Liver (tissue), 3 donors: ENCODE results near the gene SNUPN.

Experiments
- CTCF ChIP-seq: fragments of 150-350 bp; IDR thresholded peaks from 2 replicates; pipeline ENCODE4 v1.5.1; 2017; ENCODE audit warnings: improper control_type of control experiment, low read depth, low read length; ENCODE audit not compliant: missing input control
- FOXA1 ChIP-seq: IDR thresholded peaks from 2 replicates; pipeline ENCODE4 v1.6.1; 2016; ENCODE audit warnings: antibody characterized with exemption
- GABPA ChIP-seq, 2 donors: IDR thresholded peaks in 1 of 2; conservative IDR thresholded peaks in 1 of 2; 2 replicates each; pipeline ENCODE4 v1.6.1; 2016; ENCODE audit warnings: antibody characterized with exemption in 2 of 2, mild to moderate bottlenecking in 1 of 2, moderate library complexity in 1 of 2
- NR2F2 ChIP-seq: IDR thresholded peaks from 2 replicates; pipeline ENCODE4 v1.6.1; 2016; ENCODE audit warnings: antibody characterized with exemption
- RAD21 ChIP-seq, 2 donors: IDR thresholded peaks; 2 replicates each; pipeline ENCODE4 v1.6.1; 2016; ENCODE audit warnings: antibody characterized with exemption in 2 of 2, mild to moderate bottlenecking in 2 of 2
- RXRA ChIP-seq, 2 donors: IDR thresholded peaks; 2 replicates each; pipeline ENCODE4 v1.6.1; 2017 to 2018; ENCODE audit warnings: antibody characterized with exemption in 2 of 2, mild to moderate bottlenecking in 1 of 2
- SP1 ChIP-seq: IDR thresholded peaks from 2 replicates; pipeline ENCODE4 v1.6.1; 2018; ENCODE audit warnings: antibody characterized with exemption, mild to moderate bottlenecking
- TAF1 ChIP-seq: conservative IDR thresholded peaks from 2 replicates; pipeline ENCODE4 v1.6.1; 2016; ENCODE audit warnings: antibody characterized with exemption, mild to moderate bottlenecking
- TF ChIP-seq, protein P1 (sequence below): IDR thresholded peaks from 2 replicates; pipeline ENCODE4 v1.6.1; 2016; ENCODE audit warnings: antibody characterized with exemption, mild to moderate bottlenecking
- TF ChIP-seq, protein P2 (sequence below): IDR thresholded peaks from 2 replicates; pipeline ENCODE4 v1.6.1; 2016; ENCODE audit warnings: antibody characterized with exemption
- donor health status: healthy.
- donor health status: healthy.

- TF ChIP-seq TAF1 (no peak), CTCF (no peak), GABPA (IDR thresholded peaks at IDR 0.05 in 1 of 2, conservative IDR thresholded peaks at IDR 0.05 in 1 of 2) (no peak), RXRA (IDR thresholded peaks at IDR 0.05) (no peak), RAD21 (IDR thresholded peaks at IDR 0.05) (no peak), FOXA1 (no peak), SP1 (no peak), NR2F2 (no peak)
- TF ChIP-seq, protein P1, sequence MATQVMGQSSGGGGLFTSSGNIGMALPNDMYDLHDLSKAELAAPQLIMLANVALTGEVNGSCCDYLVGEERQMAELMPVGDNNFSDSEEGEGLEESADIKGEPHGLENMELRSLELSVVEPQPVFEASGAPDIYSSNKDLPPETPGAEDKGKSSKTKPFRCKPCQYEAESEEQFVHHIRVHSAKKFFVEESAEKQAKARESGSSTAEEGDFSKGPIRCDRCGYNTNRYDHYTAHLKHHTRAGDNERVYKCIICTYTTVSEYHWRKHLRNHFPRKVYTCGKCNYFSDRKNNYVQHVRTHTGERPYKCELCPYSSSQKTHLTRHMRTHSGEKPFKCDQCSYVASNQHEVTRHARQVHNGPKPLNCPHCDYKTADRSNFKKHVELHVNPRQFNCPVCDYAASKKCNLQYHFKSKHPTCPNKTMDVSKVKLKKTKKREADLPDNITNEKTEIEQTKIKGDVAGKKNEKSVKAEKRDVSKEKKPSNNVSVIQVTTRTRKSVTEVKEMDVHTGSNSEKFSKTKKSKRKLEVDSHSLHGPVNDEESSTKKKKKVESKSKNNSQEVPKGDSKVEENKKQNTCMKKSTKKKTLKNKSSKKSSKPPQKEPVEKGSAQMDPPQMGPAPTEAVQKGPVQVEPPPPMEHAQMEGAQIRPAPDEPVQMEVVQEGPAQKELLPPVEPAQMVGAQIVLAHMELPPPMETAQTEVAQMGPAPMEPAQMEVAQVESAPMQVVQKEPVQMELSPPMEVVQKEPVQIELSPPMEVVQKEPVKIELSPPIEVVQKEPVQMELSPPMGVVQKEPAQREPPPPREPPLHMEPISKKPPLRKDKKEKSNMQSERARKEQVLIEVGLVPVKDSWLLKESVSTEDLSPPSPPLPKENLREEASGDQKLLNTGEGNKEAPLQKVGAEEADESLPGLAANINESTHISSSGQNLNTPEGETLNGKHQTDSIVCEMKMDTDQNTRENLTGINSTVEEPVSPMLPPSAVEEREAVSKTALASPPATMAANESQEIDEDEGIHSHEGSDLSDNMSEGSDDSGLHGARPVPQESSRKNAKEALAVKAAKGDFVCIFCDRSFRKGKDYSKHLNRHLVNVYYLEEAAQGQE, result no peak
- TF ChIP-seq, protein P2, sequence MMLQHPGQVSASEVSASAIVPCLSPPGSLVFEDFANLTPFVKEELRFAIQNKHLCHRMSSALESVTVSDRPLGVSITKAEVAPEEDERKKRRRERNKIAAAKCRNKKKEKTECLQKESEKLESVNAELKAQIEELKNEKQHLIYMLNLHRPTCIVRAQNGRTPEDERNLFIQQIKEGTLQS, result no peak
Observed at GRCh38 chr15:75659928-75660645, 34.6 kb upstream of the SNUPN start.
